Astrocyte of the cerebellum (primary cell): Measurements from ENCODE around the gene ADIRF.
"Not testable (repeated sequence)": the region's sequence is repeated elsewhere in the genome, so short reads cannot be mapped to it uniquely, and the experiment has no call there.

ENCODE experiments used
- DNase-seq: peaks from one replicate; pipeline ENCODE4 v3.0.0-alpha.2; 2011; ENCODE audit warnings: low read depth
- H3K4me3 ChIP-seq: 2 replicates; pipeline ENCODE4 v1.5.1; 2011; ENCODE audit warnings: mild to moderate bottlenecking, low read depth, low read length, moderate library complexity
- in situ Hi-C: cut with HindIII; loops from 2 replicates; pipeline ENCODE4 v1.10.0; 2017; ENCODE audit warnings: low sequenced_read_pairs
- TF ChIP-seq, protein P1 (sequence below): IDR thresholded peaks from 2 replicates; pipeline ENCODE4 v1.5.1; 2012; ENCODE audit warnings: low read length, low read depth, moderate library complexity, mild to moderate bottlenecking; ENCODE audit errors: missing control alignments

Gene ADIRF

DNA sequence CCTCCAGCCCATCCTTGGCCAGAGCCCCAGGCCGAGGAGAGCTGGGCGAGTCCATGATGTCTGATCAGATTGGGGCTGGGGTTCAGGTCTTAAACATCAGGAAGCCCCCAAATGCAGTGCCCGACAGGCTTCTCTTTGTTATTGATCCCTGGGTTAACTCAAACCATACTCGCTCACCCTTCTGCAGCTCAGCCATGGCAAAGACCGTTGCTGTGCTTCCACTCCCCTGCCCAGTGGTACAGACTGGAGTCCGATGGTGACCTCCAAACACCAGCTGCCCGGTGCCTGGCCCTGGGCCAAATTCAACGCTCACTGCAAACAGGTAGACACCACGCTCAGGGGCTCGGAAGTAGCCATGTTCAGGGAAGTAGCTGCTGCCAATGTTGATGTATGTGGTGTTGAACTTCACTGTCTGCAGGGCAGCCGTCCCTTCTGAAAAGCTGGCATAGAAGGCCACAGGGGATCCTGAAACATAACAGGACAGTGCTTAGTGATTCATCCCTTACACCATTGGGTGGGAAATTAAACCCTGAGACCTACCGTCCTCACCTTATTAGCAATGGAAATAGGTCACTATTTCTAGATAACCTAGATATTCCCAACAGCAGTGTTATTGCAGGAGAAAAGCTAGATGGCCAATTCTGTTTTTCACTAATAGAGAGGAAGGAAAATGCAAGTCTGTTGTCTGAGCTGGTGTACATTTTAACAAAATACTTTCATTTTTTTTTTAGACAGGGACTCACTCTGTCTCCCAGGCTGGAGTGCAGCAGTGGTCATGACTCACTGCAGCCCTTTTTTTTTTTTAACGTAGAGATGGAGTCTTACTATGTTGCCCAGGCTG, 31.4 kb upstream of the ADIRF start:
- no peak for DNase-seq
- TF ChIP-seq, protein P1, sequence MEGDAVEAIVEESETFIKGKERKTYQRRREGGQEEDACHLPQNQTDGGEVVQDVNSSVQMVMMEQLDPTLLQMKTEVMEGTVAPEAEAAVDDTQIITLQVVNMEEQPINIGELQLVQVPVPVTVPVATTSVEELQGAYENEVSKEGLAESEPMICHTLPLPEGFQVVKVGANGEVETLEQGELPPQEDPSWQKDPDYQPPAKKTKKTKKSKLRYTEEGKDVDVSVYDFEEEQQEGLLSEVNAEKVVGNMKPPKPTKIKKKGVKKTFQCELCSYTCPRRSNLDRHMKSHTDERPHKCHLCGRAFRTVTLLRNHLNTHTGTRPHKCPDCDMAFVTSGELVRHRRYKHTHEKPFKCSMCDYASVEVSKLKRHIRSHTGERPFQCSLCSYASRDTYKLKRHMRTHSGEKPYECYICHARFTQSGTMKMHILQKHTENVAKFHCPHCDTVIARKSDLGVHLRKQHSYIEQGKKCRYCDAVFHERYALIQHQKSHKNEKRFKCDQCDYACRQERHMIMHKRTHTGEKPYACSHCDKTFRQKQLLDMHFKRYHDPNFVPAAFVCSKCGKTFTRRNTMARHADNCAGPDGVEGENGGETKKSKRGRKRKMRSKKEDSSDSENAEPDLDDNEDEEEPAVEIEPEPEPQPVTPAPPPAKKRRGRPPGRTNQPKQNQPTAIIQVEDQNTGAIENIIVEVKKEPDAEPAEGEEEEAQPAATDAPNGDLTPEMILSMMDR, result no peak
- no peak overlapping the region for H3K4me3 ChIP-seq
- in situ Hi-C loops, result no loop called here

DNA sequence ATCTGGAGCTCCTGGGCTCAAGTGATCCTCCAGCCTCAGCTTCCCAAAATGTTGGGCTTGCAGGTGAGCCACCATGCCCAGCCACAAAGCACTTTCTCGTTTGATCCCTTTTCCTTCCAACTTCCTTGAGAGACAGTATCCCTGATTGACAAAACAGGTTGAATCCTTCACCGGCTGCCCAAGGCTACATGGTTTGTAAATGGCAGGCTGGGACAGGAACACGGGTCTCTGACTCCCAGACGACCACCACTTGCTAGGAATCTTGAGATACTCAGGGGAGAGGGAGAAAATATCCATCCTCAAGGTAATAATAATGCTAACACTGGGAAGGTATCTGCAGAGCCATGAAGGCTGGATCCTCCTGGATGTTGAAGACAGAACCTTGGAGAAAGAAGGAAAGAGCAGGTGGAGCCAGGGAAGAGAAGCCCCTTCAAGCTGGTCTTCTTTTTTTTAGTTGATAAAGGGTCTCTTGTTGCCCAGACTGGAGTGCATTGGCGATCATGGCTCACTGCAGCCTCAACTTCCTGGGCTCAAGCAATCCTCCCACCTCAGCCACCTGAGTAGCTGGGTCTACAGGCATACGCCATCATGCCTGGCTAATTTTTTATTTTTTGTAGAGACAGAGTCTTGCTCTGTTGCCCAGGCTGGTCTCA, 30.7 kb upstream of the ADIRF start:
- DNase-seq, result no peak
- TF ChIP-seq, protein P1, result no peak
- in situ Hi-C loops, result no loop called here

DNA sequence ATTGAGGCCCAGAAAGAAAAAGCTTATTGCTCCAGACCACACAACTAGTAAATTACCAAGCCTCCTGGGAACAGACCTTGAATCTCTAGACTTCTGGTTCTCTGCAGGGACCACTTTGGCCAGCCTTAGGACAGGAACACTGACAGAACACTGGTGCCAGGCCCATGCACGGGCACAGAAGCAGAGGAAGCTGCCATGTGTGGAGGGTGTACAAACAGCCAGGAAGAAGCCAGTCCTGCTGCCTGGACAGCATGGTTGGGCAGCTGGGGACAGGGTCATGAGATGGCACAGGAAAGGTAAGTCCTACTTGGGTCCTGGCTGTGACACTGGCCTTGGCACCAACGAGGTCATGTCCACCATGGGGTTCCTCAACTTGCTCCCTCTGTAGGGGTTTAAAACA, 30.0 kb upstream of the ADIRF start:
- in situ Hi-C loops, result no loop called here
- TF ChIP-seq, protein P1, result no peak
- H3K4me3 ChIP-seq, result no peak overlapping the region
- no peak for DNase-seq

More for the DNA sequence above, 30.7 kb upstream of the ADIRF start:
- no peak overlapping the region for H3K4me3 ChIP-seq

DNA sequence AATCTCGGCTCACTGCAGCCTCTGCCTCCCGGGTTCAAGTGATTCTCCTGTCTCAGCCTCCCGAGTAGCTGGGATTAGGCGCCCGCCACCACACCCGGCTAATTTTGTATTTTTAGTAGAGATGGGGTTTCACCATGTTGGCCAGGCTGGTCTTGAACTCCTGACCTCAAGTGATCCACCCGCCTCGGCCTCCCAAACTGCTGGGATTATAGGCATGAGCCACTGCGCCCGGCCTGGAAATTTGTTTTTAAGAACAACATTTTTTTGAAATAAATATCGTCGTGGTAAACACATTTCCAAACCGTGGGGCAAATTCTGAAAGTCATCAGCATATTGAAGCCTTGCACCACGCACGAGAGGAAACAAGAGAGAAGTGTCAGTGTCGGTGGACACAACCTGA, 28.2 kb upstream of the ADIRF start:
- in situ Hi-C loops, DNase-seq, H3K4me3 ChIP-seq: not testable (repeated sequence)

DNA sequence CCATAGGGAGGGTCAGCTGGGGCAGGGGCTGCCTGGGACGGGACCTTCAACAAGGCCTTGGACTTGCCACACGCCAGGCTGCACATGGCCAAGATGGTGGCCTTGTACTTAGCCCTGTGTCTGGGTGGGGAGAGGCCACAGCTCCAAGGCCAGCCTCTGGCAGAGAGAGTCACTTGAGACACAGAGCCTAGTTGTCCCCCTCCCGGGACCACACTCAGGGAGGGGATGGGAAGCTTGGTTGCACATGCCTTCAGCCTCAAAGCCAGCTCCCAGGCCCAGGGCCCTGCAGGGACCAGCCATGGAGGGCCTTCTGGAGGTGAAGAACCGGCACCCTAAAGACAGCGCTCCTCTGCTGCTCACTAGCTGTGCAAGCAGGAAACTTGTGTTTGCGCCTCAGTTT, 27.6 kb upstream of the ADIRF start:
- in situ Hi-C loops, result no loop called here
- TF ChIP-seq, protein P1, result no peak
- no peak for DNase-seq
- no peak overlapping the region for H3K4me3 ChIP-seq

DNA sequence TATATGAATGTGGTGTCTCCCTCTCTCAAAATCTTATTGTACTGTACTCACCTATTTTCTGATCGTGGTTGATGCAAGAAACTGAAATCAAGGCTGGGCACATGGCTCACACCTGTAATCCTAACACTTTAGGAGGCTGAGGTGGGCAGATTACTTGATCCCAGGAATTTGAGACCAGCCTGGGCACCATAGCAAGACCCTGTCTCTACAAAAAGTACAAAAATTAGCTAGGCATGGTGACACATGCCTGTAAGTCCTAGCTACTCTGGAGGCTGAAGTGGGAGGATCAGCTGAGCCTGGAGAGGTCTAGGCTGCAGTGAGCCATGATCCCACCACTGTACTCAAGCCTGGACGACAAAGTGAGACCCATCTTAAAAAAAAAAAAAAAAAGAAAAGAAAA, 26.9 kb upstream of the ADIRF start:
- TF ChIP-seq, protein P1, result no peak
- in situ Hi-C loops, result no loop called here
- DNase-seq, result no peak
- no peak overlapping the region for H3K4me3 ChIP-seq

DNA sequence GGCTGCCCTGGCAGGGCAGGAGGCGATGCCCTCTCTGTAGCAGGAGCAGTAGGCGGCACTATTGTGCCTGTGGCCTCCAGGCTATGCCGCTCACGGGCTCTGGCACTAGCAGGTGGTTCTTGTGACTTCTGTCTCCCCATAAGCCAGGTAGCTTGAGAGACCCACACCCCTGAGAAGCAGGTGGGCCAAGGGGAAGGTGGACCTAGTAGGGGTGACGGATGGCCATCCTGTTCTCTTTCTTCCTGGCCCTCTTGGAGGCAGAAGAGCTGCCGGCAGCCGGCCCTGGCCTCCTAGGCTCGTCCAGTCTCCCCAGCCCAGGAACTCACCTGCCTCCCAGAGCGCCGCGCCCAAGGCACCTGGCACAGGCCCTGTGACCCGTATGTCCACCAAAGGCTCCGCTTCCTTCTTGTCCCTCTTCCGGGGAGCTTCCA, 26.3 kb upstream of the ADIRF start:
- no peak for DNase-seq
- TF ChIP-seq, protein P1, result no peak
- no peak overlapping the region for H3K4me3 ChIP-seq
- in situ Hi-C loops, result no loop called here
